ENCODE results near the gene AEBP1.

Gene AEBP1

DNA sequence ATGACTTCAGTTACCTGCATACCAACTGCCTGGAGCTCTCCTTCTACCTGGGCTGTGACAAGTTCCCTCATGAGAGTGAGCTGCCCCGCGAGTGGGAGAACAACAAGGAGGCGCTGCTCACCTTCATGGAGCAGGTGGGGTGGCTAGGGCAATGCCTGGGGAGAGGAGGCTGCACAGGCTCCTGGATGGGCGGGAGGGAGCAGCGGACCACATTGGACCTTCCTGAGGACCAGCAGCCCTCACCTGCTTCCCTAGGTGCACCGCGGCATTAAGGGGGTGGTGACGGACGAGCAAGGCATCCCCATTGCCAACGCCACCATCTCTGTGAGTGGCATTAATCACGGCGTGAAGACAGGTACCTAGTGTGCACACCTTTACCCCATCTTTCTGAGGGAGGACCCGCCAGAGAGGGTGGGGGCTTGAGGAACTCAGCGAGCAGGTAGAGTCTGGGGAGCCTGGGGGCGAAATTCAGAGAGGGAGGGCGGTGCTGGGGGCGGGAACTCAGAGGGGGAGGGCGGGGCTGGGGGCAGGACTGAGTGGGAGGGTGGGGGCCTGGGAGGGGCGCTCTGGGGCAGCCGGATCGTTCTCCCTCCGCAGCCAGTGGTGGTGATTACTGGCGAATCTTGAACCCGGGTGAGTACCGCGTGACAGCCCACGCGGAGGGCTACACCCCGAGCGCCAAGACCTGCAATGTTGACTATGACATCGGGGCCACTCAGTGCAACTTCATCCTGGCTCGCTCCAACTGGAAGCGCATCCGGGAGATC lies 9.0 kb downstream of the AEBP1 start:
- in situ Hi-C loops (cut with MboI; ENCODE audit: low pct_unique_long_range_greater_than_20kb, low sequenced_read_pairs, unreplicated experiment): no loop called here
- no peak for DNase-seq (ENCODE audit: low spot score)
- TF ChIP-seq, protein P1, sequence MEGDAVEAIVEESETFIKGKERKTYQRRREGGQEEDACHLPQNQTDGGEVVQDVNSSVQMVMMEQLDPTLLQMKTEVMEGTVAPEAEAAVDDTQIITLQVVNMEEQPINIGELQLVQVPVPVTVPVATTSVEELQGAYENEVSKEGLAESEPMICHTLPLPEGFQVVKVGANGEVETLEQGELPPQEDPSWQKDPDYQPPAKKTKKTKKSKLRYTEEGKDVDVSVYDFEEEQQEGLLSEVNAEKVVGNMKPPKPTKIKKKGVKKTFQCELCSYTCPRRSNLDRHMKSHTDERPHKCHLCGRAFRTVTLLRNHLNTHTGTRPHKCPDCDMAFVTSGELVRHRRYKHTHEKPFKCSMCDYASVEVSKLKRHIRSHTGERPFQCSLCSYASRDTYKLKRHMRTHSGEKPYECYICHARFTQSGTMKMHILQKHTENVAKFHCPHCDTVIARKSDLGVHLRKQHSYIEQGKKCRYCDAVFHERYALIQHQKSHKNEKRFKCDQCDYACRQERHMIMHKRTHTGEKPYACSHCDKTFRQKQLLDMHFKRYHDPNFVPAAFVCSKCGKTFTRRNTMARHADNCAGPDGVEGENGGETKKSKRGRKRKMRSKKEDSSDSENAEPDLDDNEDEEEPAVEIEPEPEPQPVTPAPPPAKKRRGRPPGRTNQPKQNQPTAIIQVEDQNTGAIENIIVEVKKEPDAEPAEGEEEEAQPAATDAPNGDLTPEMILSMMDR (IDR thresholded peaks at IDR 0.05; ENCODE audit: extremely low read depth, insufficient read depth, missing control alignments): no peak

DNA sequence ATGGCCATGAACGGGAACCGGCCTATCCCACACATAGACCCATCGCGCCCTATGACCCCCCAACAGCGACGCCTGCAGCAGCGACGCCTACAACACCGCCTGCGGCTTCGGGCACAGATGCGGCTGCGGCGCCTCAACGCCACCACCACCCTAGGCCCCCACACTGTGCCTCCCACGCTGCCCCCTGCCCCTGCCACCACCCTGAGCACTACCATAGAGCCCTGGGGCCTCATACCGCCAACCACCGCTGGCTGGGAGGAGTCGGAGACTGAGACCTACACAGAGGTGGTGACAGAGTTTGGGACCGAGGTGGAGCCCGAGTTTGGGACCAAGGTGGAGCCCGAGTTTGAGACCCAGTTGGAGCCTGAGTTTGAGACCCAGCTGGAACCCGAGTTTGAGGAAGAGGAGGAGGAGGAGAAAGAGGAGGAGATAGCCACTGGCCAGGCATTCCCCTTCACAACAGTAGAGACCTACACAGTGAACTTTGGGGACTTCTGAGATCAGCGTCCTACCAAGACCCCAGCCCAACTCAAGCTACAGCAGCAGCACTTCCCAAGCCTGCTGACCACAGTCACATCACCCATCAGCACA lies 9.7 kb downstream of the AEBP1 start:
- in situ Hi-C loops (cut with MboI; ENCODE audit: low pct_unique_long_range_greater_than_20kb, low sequenced_read_pairs, unreplicated experiment): no loop called here
- TF ChIP-seq, protein P1 (IDR thresholded peaks at IDR 0.05; ENCODE audit: extremely low read depth, insufficient read depth, missing control alignments): no peak
- DNase-seq (ENCODE audit: low spot score): no peak

DNA sequence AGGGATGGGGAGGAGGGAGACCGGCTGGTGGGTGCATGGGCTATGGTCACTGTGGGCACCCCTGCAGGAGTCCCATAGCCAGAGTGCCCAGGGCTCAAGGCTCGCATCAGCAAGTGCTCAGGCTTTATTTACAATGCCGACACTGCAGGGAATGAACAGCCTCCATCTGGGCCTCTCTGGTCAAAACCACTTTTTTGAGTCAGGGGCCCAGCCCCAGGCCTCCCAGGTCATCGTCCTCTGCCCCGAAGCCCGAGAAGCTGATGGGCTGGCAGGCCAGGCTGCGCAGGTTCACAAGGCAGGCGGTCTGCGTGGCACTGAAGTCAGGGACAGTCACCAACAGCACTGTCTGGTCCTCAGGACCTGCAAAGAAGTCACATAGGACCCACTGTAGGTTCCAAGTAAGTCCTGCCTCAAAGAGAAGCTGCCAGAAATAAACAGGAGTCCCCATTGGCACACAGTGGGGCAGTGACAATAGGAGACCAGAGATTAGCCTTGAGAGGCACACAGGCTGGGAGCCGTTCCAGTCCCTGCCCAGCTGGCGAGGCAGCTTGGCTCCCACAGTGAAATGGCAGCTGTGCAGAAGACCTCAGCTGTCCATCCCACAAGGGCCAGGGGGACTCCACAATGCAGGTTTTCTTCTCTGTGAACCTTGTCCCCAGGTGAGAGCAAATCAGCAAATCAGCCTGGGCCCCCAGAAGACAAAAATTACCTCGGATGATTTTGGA lies 10.6 kb downstream of the AEBP1 start:
- TF ChIP-seq, protein P1 (IDR thresholded peaks at IDR 0.05; ENCODE audit: extremely low read depth, insufficient read depth, missing control alignments): no peak
- no peak for DNase-seq (ENCODE audit: low spot score)
- in situ Hi-C loops (cut with MboI; ENCODE audit: low pct_unique_long_range_greater_than_20kb, low sequenced_read_pairs, unreplicated experiment): no loop called here

DNA sequence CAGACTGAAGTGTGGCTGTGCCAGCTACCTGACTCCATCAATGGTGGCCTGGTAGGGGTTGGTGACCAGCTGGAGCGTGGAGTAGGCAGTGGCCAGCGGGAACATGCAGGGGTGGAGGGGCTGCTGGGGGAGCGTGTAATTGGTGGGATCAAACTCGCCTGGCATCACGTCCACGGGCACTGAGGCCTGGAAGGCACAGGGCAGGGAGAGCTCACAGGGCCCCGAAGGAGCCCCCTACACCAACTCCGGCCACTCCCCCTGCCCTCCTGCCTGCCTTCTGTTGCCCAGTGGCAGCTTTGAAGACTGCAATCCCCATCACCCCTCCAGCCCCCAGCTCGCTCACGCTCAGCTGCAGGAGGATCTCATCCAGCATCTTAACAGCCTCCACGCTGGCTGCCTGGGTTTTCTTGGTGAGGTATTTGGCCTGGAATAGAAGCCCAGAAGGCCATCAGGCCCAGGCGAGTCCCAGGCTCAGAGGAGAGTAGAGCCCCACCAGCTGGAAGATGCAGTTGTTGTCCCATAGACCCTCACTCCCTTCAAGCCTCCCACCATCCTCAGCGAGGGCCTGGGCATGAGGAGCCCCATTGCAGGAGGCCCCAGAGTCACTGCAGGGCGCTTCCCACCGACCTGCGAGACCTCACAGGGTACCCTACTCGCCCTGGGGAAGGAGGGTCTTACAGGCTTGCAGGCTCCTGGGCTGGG lies 12.1 kb downstream of the AEBP1 start:
- TF ChIP-seq, protein P1 (IDR thresholded peaks at IDR 0.05; ENCODE audit: extremely low read depth, insufficient read depth, missing control alignments): no peak
- DNase-seq (ENCODE audit: low spot score): no peak
- in situ Hi-C loops (cut with MboI; ENCODE audit: low pct_unique_long_range_greater_than_20kb, low sequenced_read_pairs, unreplicated experiment): no loop called here

DNA sequence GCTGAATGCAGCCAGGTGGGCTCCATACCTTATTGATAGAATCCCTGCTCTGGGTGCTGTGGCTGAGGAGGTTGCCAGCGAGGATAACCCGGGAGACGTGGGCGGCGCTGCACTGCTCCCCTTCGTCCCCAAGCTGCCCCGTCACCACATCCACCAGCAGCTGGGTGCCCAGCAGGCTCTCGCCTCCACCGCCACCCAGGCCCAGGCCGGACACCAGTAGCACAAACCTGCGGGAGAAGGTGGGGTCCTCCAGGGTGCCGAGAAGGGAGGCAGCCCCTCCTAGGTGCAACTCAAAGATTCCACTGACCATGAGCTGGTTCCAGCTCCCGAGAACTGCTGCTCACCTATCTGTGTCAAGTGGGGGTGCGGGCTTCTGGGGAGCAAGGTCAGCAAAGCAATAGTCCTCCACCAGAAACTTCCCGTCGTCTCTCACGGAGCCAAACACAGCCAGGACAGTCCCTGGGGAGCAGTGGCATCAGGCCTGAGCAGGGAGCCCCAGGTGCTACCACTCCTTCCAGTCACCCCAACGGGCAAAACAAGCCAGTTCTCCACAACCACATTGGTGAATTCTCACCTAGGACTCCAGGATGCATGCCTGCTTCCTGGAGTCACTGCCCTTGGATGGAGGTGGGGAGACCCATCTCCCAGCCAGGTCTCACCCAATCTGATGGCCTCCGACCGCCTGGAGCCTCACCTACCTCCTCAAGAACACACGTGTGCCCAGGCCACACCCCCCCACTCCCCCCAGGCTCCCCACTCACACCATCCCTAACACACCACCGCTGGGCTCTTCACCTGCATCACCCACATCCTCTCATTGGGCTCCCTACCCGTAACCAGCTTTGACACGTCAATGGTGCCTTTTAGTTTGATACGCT lies 12.9 kb downstream of the AEBP1 start:
- in situ Hi-C loops (cut with MboI; ENCODE audit: low pct_unique_long_range_greater_than_20kb, low sequenced_read_pairs, unreplicated experiment): no loop called here
- TF ChIP-seq, protein P1 (IDR thresholded peaks at IDR 0.05; ENCODE audit: extremely low read depth, insufficient read depth, missing control alignments): no peak
- DNase-seq (ENCODE audit: low spot score): no peak
